Measurements from ENCODE around the gene LGALS1.
"Not testable (repeated sequence)": the region's sequence is repeated elsewhere in the genome, so short reads cannot be mapped to it uniquely, and the experiment has no call there.

DNA sequence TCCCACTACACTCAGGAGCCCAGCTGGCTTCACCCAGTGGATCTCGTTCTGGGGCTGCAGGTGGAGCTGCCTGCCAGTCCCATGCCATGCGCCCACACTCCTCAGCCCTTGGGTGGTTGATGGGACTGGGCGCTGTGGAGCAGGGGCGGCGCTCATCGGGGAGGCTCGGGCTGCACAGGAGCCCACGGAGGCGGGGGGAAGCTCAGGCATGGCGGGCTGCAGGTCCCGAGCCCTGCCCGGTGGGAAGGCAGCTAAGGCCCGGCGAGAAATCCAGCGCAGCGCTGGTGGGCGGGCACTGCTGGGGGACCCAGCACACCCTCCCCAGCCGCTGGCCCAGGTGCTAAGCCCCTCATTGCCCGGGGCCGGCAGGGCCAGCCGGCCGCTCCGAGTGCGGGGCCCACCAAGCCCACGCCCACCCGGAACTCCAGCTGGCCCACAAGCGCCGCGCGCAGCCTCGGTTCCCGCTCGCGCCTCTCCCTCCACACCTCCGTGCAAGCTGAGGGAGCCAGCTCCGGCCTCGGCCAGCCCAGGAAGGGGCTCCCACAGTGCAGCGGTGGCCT lies 42.4 kb downstream of the LGALS1 start:
- TF ChIP-seq, protein P1, sequence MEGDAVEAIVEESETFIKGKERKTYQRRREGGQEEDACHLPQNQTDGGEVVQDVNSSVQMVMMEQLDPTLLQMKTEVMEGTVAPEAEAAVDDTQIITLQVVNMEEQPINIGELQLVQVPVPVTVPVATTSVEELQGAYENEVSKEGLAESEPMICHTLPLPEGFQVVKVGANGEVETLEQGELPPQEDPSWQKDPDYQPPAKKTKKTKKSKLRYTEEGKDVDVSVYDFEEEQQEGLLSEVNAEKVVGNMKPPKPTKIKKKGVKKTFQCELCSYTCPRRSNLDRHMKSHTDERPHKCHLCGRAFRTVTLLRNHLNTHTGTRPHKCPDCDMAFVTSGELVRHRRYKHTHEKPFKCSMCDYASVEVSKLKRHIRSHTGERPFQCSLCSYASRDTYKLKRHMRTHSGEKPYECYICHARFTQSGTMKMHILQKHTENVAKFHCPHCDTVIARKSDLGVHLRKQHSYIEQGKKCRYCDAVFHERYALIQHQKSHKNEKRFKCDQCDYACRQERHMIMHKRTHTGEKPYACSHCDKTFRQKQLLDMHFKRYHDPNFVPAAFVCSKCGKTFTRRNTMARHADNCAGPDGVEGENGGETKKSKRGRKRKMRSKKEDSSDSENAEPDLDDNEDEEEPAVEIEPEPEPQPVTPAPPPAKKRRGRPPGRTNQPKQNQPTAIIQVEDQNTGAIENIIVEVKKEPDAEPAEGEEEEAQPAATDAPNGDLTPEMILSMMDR (IDR thresholded peaks at IDR 0.05; ENCODE audit: borderline replicate concordance, extremely low read depth, low read length, poor library complexity, severe bottlenecking), result not testable (repeated sequence)
- not testable (repeated sequence) for TF ChIP-seq EZH2 (IDR thresholded peaks at IDR 0.05; ENCODE audit: borderline replicate concordance, low read depth, low read length, severe bottlenecking)
